IMR-90 (cell line): ENCODE measurements around the gene ABCG4. TPM values are rescaled to one million over a fixed set of nuclear protein-coding genes. Genes with fewer than 3 reads are reported as not detected.

Experiments
- ATAC-seq: fragments of 200-7000 bp; cut with Tn5 transposase; 2 replicates; pipeline ENCODE4 v1.9.1; 2020; ENCODE audit warnings: low read depth, mild to moderate bottlenecking, moderate library complexity
- BruUV-seq: library from RNA; stranded (reverse); fragments of 400-500 nt; replicated peaks from 2 replicates; lab custom pipeline; 2021; lab: Mats Ljungman, UMichigan
- CTCF ChIA-PET: fragments of 300-600 bp; formaldehyde crosslinking; extraction: SDS; loops from one replicate; lab custom pipeline; 2021; ENCODE audit warnings: antibody characterized with exemption; lab: Yijun Ruan, JAX
- POLR2A ChIA-PET: fragments of 300-600 bp; sonication (Branson Sonifier 250); formaldehyde crosslinking; loops from one replicate; lab custom pipeline; 2022; ENCODE audit warnings: antibody characterized with exemption; ENCODE audit not compliant: unreplicated experiment; lab: Charles Lee
- DNase-seq: peaks from one replicate; pipeline ENCODE4 v3.0.0; 2013
- H2AFZ ChIP-seq: replicated peaks from 2 replicates; pipeline ENCODE3; 2013; ENCODE audit warnings: low read length, mild to moderate bottlenecking; ENCODE audit not compliant: poor library complexity
- H2AK5ac ChIP-seq: 2 replicates; pipeline ENCODE4 v1.6.1; 2013; ENCODE audit warnings: low read depth, low read length, inconsistent platforms
- H2AK9ac ChIP-seq: replicated peaks from 2 replicates; pipeline ENCODE3; 2013; ENCODE audit warnings: mild to moderate bottlenecking, low read depth, low read length, moderate library complexity; ENCODE audit not compliant: poor library complexity
- H2BK120ac ChIP-seq: 2 replicates; pipeline ENCODE4 v1.6.1; 2013; ENCODE audit warnings: low read depth, low read length, inconsistent platforms
- H2BK15ac ChIP-seq: 3 replicates; pipeline ENCODE4 v1.6.1; 2013; ENCODE audit warnings: low read depth, low read length, inconsistent platforms
- H2BK20ac ChIP-seq: 2 replicates; pipeline ENCODE4 v1.6.1; 2013; ENCODE audit warnings: low read depth, mild to moderate bottlenecking, inconsistent platforms, low read length, moderate library complexity
- H2BK5ac ChIP-seq: 2 replicates; pipeline ENCODE4 v1.6.1; 2013; ENCODE audit warnings: mild to moderate bottlenecking, low read depth, low read length, inconsistent platforms; ENCODE audit not compliant: poor library complexity, severe bottlenecking
- H3K14ac ChIP-seq: replicated peaks from 2 replicates; pipeline ENCODE4 v1.6.1; 2013; ENCODE audit warnings: low read depth, low read length, inconsistent platforms
- H3K18ac ChIP-seq: 2 replicates; pipeline ENCODE4 v1.6.1; 2013; ENCODE audit warnings: low read depth, low read length, control low read depth
- H3K23ac ChIP-seq: 2 replicates; pipeline ENCODE4 v1.6.1; 2013; ENCODE audit warnings: low read depth, low read length, inconsistent platforms
- H3K27ac ChIP-seq: 2 replicates; pipeline ENCODE4 v1.5.1; 2013; ENCODE audit warnings: mild to moderate bottlenecking, control low read depth, low read length; ENCODE audit not compliant: insufficient read depth
- H3K27me3 ChIP-seq: 2 replicates; pipeline ENCODE4 v1.6.1; 2013; ENCODE audit warnings: low read length; ENCODE audit not compliant: control insufficient read depth, insufficient read depth
- H3K36me3 ChIP-seq: 2 replicates; pipeline ENCODE4 v1.6.1; 2013; ENCODE audit warnings: low read length, mixed read lengths; ENCODE audit not compliant: control insufficient read depth, insufficient read depth
- H3K4ac ChIP-seq: 2 replicates; pipeline ENCODE4 v1.6.1; 2013; ENCODE audit warnings: low read depth, low read length, inconsistent platforms
- H3K4me1 ChIP-seq: 2 replicates; pipeline ENCODE4 v1.6.1; 2013; ENCODE audit warnings: low read length, mixed read lengths; ENCODE audit not compliant: control insufficient read depth, insufficient read depth
- H3K4me2 ChIP-seq: 2 replicates; pipeline ENCODE4 v1.6.1; 2013; ENCODE audit warnings: low read depth, mild to moderate bottlenecking, control low read depth, low read length, moderate library complexity
- H3K4me3 ChIP-seq: 2 replicates; pipeline ENCODE4 v1.5.1; 2013; ENCODE audit warnings: low read depth, mild to moderate bottlenecking, control low read depth, low read length, moderate library complexity; ENCODE audit not compliant: insufficient read depth
- H3K56ac ChIP-seq: 2 replicates; pipeline ENCODE4 v1.6.1; 2013; ENCODE audit warnings: low read length, inconsistent platforms; ENCODE audit not compliant: insufficient read depth; ENCODE audit errors: extremely low read depth
- H3K79me1 ChIP-seq, 2 experiments: 2 replicates each; pipeline ENCODE4 v1.6.1; 2013; ENCODE audit warnings: low read length in 2 of 2, inconsistent platforms in 1 of 2, low read depth in 1 of 2
- H3K9ac ChIP-seq: 2 replicates; pipeline ENCODE4 v1.6.1; 2013; ENCODE audit warnings: low read depth, low read length, control low read depth
- H3K9me1 ChIP-seq: 2 replicates; pipeline ENCODE4 v1.6.1; 2013; ENCODE audit warnings: low read length, inconsistent platforms; ENCODE audit not compliant: insufficient read depth
- H3K9me3 ChIP-seq: 2 replicates; pipeline ENCODE4 v1.6.1; 2013; ENCODE audit warnings: low read length; ENCODE audit not compliant: control insufficient read depth, insufficient read depth
- H4K20me1 ChIP-seq: 2 replicates; pipeline ENCODE4 v1.6.1; 2013; ENCODE audit warnings: low read length, inconsistent platforms; ENCODE audit not compliant: insufficient read depth
- H4K5ac ChIP-seq: 2 replicates; pipeline ENCODE4 v1.6.1; 2013; ENCODE audit warnings: mild to moderate bottlenecking, low read depth, low read length, control low read depth
- H4K8ac ChIP-seq, 2 experiments: 2 replicates each; pipeline ENCODE4 v1.6.1; 2013; ENCODE audit warnings: low read depth in 2 of 2, low read length in 2 of 2, control low read depth in 1 of 2, inconsistent platforms in 1 of 2
- H4K91ac ChIP-seq: 2 replicates; pipeline ENCODE4 v1.6.1; 2013; ENCODE audit warnings: low read depth, low read length, inconsistent platforms; ENCODE audit not compliant: insufficient read depth
- BHLHE40 ChIP-seq: fragments of 150-350 bp; IDR thresholded peaks from 2 replicates; pipeline ENCODE4 v1.6.1; 2016; ENCODE audit warnings: mild to moderate bottlenecking, low read depth, low read length
- CEBPB ChIP-seq: IDR thresholded peaks from 2 replicates; pipeline ENCODE4 v1.6.1; 2012; ENCODE audit warnings: low read depth, low read length, improper control_type of control experiment
- CHD1 ChIP-seq: IDR thresholded peaks from 2 replicates; pipeline ENCODE4 v1.6.1; 2012; ENCODE audit warnings: low read depth, low read length, improper control_type of control experiment
- FOS ChIP-seq: fragments of 150-350 bp; IDR thresholded peaks from 2 replicates; pipeline ENCODE4 v1.6.1; 2016; ENCODE audit warnings: low read depth, low read length
- MAFK ChIP-seq: IDR thresholded peaks from 2 replicates; pipeline ENCODE4 v1.6.1; 2012; ENCODE audit warnings: low read depth, low read length, improper control_type of control experiment
- MAZ ChIP-seq: IDR thresholded peaks from 2 replicates; pipeline ENCODE4 v1.6.1; 2012; ENCODE audit warnings: low read depth, mild to moderate bottlenecking, low read length, improper control_type of control experiment, moderate library complexity, borderline replicate concordance
- MXI1 ChIP-seq: IDR thresholded peaks from 2 replicates; pipeline ENCODE4 v1.6.1; 2012; ENCODE audit warnings: low read depth, mild to moderate bottlenecking, low read length, moderate library complexity, borderline replicate concordance
- NFE2L2 ChIP-seq: fragments of 150-350 bp; IDR thresholded peaks from 2 replicates; pipeline ENCODE4 v1.6.1; 2016; ENCODE audit warnings: low read depth, mild to moderate bottlenecking, low read length
- POLR2A ChIP-seq: IDR thresholded peaks from 2 replicates; pipeline ENCODE4 v1.6.1; 2012; ENCODE audit warnings: mild to moderate bottlenecking, low read depth, low read length
- RAD21 ChIP-seq: IDR thresholded peaks from 2 replicates; pipeline ENCODE4 v1.6.1; 2012; ENCODE audit warnings: low read length, improper control_type of control experiment
- RCOR1 ChIP-seq: IDR thresholded peaks from 2 replicates; pipeline ENCODE4 v1.6.1; 2012; ENCODE audit warnings: mild to moderate bottlenecking, low read length, improper control_type of control experiment; ENCODE audit not compliant: insufficient replicate concordance
- RFX5 ChIP-seq: IDR thresholded peaks from 2 replicates; pipeline ENCODE4 v1.8.0; 2012; ENCODE audit warnings: low read depth, mild to moderate bottlenecking, low read length, moderate library complexity
- SMC3 ChIP-seq: fragments of 150-350 bp; IDR thresholded peaks from 2 replicates; pipeline ENCODE4 v1.6.1; 2016; ENCODE audit warnings: low read depth, mild to moderate bottlenecking, antibody characterized with exemption, low read length, moderate library complexity
- WGBS, 2 experiments: methylation state at CpG; one replicate each; pipeline versions ENCODE4 v1.1.5 to v1.1.7; 2013; ENCODE audit warnings: missing lambda C conversion rate in 2 of 2; ENCODE audit not compliant: insufficient read length in 1 of 2; ENCODE audit errors: extremely low coverage in 2 of 2; 5-methylcytosine and 5-hydroxymethylcytosine counted together
- dilution Hi-C: fragments of 300-500 bp; cut with HindIII; formaldehyde crosslinking; loops from one replicate; pipeline ENCODE4 v1.14.3; 2018; ENCODE audit warnings: low sequenced_read_pairs; ENCODE audit not compliant: unreplicated experiment
- in situ Hi-C: fragments of 300-500 bp; cut with MboI; formaldehyde crosslinking; loops from 3 replicates; pipeline ENCODE4 v1.14.3; 2019; ENCODE audit warnings: low sequenced_read_pairs, inconsistent platforms, mixed read lengths
- intact Hi-C: fragments of 100-400 bp; cut with micrococcal nuclease; formaldehyde crosslinking; loops from 2 replicates; pipeline ENCODE4 v1.10.0; 2022
- polyA plus RNA-seq, 3 experiments: library from polyadenylated mRNA; depleted of rRNA; stranded (reverse); fragments of >200 nt; gene quantifications; 2 replicates each; pipeline ENCODE4 v1.2.3, GENCODE V29; 2012; ENCODE audit warnings: low replicate concordance in 1 of 3
- total RNA-seq: library from RNA; depleted of rRNA; stranded (reverse); fragments of >200 nt; gene quantifications from 2 replicates; pipeline ENCODE4 v1.2.3, GENCODE V29; 2012
- TF ChIP-seq, protein P1 (sequence below): fragments of 150-350 bp; IDR thresholded peaks from 2 replicates; pipeline ENCODE4 v1.6.1; 2016; ENCODE audit warnings: low read depth, mild to moderate bottlenecking, low read length, moderate library complexity, borderline replicate concordance
- TF ChIP-seq, protein P2 (sequence below): conservative IDR thresholded peaks from 2 replicates; pipeline ENCODE4 v1.5.1; 2012; ENCODE audit warnings: mild to moderate bottlenecking, low read depth, low read length, improper control_type of control experiment
- TF ChIP-seq, protein P3 (sequence below): fragments of 150-350 bp; IDR thresholded peaks from 2 replicates; pipeline ENCODE4 v1.6.1; 2017; ENCODE audit warnings: mild to moderate bottlenecking, antibody characterized with exemption, low read length, low read depth

ABCG4 gene
- total and polyA plus RNA-seq, 2 of the 4 experiments (the other 2 are of a cell fraction): under 0.01 to 0.26 TPM

- CTCF ChIA-PET: interaction anchor here (0.5 kb wide), 1 partner anchor 280 kb away, joined by 3 read pairs; no protein-coding TSS in a partner anchor
- in situ Hi-C loops: no loop called here
- peaks cover 51% of the 10 kb centered on the region for H3K27me3 ChIP-seq
Observed at GRCh38 chr11:119152604-119153003, 3.8 kb downstream of the ABCG4 start.

More at GRCh38 chr11:119152604-119153003, 3.8 kb downstream of the ABCG4 start:
- POLR2A ChIA-PET: no interaction called here
- DNase-seq: no peak
- no TSS peak for BruUV-seq
- Histone ChIP-seq H4K20me1 (no peaks in the 10 kb centered on the region), H2BK20ac (no peak overlapping the region), H4K8ac (no peak overlapping the region), H3K56ac (no peak overlapping the region), H2BK15ac (no peak overlapping the region), H3K9ac (no peak overlapping the region), H2AFZ (no peak overlapping the region), H3K4me2 (no peak overlapping the region), H2BK5ac (no peak overlapping the region), H3K36me3 (no peaks in the 10 kb centered on the region), H3K9me1 (no peaks in the 10 kb centered on the region; the same call in 1 of the 2 replicates), H3K4me3 (no peak overlapping the region), H3K4ac (no peak overlapping the region), H3K79me1 (no peaks in the 10 kb centered on the region), H4K5ac (no peak overlapping the region), H2BK120ac (no peak overlapping the region), H2AK5ac (no peak overlapping the region), H3K14ac (no peak overlapping the region), H3K23ac (no peak overlapping the region), H3K18ac (no peak overlapping the region), H3K9me3 (no peaks in the 10 kb centered on the region), H3K4me1 (0 out of 2 replicates have a peak, but pooled peaks cover 2% of the 10 kb centered on the region), H3K27ac (no peak overlapping the region), H4K91ac (no peak overlapping the region), H2AK9ac (no peak overlapping the region)
- intact Hi-C loops (no loop called here), dilution Hi-C loops (no loop called here)
- TF ChIP-seq MXI1 (no peak), CEBPB (no peak), POLR2A (no peak), CHD1 (no peak), BHLHE40 (no peak), RFX5 (no peak), SMC3 (no peak), RCOR1 (no peak), FOS (no peak), RAD21 (no peak), MAFK (no peak), MAZ (no peak), NFE2L2 (no peak)
- TF ChIP-seq, protein P1, sequence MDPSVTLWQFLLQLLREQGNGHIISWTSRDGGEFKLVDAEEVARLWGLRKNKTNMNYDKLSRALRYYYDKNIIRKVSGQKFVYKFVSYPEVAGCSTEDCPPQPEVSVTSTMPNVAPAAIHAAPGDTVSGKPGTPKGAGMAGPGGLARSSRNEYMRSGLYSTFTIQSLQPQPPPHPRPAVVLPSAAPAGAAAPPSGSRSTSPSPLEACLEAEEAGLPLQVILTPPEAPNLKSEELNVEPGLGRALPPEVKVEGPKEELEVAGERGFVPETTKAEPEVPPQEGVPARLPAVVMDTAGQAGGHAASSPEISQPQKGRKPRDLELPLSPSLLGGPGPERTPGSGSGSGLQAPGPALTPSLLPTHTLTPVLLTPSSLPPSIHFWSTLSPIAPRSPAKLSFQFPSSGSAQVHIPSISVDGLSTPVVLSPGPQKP: no peak
- TF ChIP-seq, protein P2, sequence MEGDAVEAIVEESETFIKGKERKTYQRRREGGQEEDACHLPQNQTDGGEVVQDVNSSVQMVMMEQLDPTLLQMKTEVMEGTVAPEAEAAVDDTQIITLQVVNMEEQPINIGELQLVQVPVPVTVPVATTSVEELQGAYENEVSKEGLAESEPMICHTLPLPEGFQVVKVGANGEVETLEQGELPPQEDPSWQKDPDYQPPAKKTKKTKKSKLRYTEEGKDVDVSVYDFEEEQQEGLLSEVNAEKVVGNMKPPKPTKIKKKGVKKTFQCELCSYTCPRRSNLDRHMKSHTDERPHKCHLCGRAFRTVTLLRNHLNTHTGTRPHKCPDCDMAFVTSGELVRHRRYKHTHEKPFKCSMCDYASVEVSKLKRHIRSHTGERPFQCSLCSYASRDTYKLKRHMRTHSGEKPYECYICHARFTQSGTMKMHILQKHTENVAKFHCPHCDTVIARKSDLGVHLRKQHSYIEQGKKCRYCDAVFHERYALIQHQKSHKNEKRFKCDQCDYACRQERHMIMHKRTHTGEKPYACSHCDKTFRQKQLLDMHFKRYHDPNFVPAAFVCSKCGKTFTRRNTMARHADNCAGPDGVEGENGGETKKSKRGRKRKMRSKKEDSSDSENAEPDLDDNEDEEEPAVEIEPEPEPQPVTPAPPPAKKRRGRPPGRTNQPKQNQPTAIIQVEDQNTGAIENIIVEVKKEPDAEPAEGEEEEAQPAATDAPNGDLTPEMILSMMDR: no peak
- TF ChIP-seq, protein P3, sequence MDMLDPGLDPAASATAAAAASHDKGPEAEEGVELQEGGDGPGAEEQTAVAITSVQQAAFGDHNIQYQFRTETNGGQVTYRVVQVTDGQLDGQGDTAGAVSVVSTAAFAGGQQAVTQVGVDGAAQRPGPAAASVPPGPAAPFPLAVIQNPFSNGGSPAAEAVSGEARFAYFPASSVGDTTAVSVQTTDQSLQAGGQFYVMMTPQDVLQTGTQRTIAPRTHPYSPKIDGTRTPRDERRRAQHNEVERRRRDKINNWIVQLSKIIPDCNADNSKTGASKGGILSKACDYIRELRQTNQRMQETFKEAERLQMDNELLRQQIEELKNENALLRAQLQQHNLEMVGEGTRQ: no peak
- 100% methylated on average over 3 of the region's 4 CpGs; no CpG with 5 or more reads in 1 of the 2 experiments for WGBS, 2 experiments
- ATAC-seq: no peak
